Skin epidermis (tissue), 12 donors: ENCODE data around the gene C12orf60.

Source experiments
- H3K27ac ChIP-seq, 21 experiments: fragments of 200-600 bp; sonication (generic) in 11 of 21; one replicate each; pipeline ENCODE4 v1.5.0; 2020; ENCODE audit warnings: mild to moderate bottlenecking in 3 of 21, inconsistent platforms in 2 of 21, moderate library complexity in 2 of 21
- H3K4me3 ChIP-seq, 7 experiments: fragments of 200-600 bp; sonication (generic) in 2 of 7; one replicate each; pipeline ENCODE4 v1.5.0; 2020; ENCODE audit warnings: inconsistent platforms in 2 of 7, mild to moderate bottlenecking in 2 of 7, moderate library complexity in 1 of 7

Gene C12orf60

DNA sequence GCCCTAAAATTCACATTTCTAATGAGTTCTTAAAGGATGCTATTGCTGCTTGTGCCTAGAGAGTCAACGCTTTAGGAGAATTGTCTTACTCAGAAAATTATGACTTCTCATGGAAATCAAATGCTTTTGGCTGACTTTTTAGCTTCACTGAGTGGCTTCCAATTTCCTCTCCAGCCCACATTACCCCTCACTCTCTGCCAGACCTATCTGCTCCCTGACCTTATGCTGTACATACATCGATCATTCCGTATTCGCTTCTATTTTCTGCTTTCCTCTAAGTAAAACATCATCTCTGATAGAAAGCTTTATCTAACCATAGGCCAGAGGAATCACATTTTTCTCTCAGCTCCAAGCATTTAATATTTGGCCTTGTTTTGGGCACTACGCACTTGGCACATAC is 23.0 kb downstream of the C12orf60 start:
- no peak overlapping the region for H3K27ac ChIP-seq
- H3K4me3 ChIP-seq: no peak overlapping the region

DNA sequence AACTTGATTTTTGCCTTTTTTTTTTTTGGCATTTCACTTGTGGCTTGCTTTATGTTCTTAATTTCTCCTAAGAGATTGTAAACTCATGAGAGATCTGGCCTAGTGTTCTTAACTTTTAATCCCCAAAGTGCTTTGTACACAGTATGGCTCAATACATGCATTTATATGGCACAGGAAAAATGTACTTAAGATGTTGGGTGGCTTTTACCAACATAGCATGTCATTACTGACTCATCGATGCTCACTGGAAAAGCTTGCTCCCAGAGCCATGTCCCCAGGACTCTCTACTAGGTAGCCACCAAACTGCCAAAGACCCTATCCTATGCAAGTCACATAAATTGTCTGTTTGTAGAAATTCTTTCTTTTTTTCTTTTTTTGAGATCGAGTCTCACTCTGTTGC is 23.6 kb downstream of the C12orf60 start:
- Histone ChIP-seq H3K27ac (no peak overlapping the region), H3K4me3 (no peak overlapping the region)

DNA sequence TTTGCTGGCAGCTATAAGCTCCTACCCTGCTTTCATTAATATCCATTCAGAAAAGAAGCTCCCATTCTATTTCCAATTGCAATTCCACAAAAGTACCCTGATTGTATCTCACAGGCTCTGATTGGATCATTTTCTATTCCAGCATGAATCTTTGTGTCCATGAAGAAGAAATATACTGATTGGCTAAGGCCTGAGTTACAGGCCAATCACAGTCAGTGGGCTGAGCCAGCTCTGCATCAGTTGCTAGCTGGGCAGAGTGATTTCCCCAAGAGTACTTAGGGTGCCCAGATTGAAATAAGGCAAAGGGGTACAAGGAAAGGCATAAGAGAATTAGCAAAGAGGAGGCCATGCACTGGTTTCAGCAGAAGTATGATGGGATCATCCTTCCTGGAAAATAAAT is 25.4 kb downstream of the C12orf60 start:
- H3K27ac ChIP-seq: no peak overlapping the region
- no peak overlapping the region for H3K4me3 ChIP-seq

DNA sequence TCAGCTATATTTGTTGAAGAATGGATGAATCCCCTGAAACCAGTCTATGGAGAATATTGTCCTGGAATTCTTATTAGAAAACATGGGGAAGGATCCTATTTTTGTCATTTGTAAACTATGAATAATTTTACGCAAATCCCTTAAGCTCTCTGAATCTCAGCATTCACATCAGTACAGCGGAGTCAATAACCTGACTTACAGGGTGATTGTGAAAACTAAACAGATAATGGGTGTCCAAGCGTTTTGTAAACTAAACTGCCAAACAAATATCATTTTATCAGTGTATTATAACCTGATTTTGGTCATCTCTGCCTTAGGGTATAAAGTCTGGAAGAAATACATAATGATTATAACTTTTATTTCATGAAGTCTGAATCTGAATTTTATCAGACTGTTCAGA is 29.9 kb downstream of the C12orf60 start:
- Histone ChIP-seq H3K27ac (no peak overlapping the region), H3K4me3 (no peak overlapping the region)

DNA sequence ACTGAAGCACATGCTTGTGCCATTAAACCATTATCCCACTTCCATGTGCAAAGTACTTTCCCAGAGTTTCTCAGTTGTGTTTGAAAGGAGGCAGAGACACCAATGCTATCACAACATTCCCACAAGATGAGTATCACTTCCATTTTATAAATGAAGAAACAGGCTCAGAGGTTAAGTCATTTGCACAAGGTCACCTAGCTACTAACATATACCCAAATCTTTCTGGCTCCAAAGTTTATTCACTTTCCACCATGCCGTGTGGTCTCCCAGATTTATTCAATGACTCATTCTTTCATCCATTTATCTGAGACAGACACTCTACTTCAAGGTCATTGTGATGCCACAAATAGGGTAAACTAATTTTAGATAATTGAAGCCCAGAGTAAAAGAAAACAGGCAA is 30.5 kb downstream of the C12orf60 start:
- no peak overlapping the region for H3K27ac ChIP-seq
- H3K4me3 ChIP-seq: no peak overlapping the region

DNA sequence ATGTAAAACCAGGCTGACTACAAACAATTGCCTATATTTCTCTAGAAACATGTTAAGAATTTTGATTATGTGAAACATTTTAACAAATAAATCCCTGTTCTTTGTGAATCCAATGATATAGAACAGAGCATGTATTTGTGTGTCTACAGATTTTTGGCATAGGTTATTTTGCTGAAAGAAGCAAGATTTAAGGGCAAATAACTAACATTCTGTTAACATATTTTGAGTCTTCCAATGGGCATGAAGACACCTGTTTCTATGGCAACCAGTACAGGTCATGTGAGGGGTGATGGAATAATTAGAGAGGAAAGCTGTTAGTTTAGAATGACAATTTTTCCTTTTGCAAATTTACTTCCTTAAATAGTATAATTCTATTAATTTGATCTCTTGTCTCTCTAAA is 31.0 kb downstream of the C12orf60 start:
- Histone ChIP-seq H3K4me3 (no peak overlapping the region), H3K27ac (no peak overlapping the region)

DNA sequence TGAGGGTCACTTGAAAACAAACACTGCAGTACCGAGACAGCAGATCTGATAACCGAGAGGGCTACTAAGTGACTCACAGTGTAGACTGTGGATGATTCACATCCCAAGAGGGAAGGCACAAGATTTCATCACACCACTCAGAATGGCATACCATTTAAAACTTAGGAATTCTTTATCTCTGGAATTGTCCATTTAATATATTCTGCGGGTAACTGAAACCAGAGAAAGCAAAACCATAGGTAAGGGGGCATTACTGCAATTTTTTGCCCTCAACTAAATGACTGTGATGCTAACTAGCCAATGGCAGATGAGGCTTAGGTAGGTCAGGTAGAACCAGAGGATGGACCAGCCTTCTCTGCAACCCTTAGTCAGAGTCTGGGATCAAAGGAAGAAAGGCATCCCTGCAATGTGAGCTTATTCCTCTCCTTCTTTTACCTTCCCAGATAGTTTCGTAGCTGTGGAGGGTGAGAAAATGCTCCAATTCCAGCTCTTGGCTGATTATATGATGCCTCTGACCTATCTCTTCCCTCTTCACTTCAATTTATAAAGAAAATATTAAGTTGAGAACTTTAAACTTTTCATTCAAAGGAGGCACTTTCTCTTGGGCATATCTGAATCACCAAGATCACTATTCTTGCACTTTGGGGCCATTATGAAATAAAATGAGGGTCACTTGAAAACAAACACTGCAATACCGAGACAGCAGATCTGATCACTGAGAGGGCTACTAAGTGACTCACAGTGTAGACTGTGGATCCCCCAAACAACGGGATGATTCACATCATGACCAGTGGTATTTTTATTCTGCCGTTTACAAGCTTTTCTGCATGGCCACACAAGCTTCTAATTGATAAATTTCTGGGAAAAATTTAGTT is 33.1 kb downstream of the C12orf60 start:
- Histone ChIP-seq H3K4me3 (no peak overlapping the region), H3K27ac (no peak overlapping the region)

DNA sequence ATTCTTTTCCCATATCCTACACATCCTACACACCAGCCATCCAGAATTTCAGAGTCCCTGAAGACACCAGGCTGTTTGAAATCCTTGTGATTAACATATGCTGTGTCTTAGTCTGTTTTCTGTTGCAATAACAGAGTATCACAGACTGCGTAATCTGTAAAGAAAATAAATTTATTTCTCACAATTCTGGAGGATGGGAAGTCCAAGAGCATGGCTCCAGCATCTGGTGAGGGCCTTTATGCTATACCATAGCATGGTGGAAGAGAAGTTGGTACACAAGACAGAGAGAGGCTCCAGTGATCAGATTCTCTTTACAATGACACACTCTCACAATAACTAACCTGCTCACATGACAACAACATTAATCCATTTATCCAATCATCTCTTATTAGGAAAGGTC is 35.8 kb downstream of the C12orf60 start:
- Histone ChIP-seq H3K4me3 (no peak overlapping the region), H3K27ac (no peak overlapping the region)

DNA sequence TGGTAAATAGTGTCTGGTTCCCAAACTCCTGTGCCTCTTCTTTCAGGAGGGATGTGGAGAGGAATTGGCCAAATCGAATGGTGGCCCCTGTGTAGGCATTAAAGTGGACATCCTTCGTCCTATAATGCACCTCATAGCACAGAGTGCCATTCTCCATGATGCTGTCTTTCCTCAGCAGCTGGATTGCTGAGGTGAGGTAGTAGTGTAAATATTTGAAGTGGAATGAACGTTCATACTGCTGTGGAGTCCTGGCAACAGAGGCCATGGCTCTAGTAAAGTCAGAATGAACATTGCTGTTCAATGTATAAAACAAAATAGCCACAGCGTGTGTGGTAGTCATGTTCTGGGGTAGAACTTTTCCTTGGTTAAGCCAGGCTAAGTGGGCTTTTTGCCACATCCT is 37.1 kb downstream of the C12orf60 start:
- H3K4me3 ChIP-seq: no peak overlapping the region
- no peak overlapping the region for H3K27ac ChIP-seq

DNA sequence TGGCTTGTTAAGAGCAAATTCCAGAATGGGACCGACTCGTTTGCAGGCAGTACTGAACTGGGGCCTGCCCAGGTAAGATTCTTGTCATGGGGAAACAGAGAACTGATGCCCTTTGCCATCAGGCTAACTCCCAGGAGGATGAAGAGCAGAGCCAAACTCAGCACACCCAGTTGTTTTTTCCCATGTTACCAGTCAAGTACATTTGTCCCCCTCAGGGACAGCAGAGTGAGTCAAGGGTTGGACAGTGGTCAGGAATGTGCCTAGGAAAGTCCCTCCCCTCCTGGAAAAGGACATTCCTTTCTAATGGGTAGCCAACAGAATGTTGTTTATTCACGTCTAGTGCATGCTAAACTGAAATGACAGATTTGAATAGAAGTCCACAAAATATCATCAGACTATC is 38.3 kb downstream of the C12orf60 start:
- no peak overlapping the region for H3K4me3 ChIP-seq
- H3K27ac ChIP-seq: peak overlapping the region in 4 of 21 experiments; percentile 28 to 53 (median 44)

DNA sequence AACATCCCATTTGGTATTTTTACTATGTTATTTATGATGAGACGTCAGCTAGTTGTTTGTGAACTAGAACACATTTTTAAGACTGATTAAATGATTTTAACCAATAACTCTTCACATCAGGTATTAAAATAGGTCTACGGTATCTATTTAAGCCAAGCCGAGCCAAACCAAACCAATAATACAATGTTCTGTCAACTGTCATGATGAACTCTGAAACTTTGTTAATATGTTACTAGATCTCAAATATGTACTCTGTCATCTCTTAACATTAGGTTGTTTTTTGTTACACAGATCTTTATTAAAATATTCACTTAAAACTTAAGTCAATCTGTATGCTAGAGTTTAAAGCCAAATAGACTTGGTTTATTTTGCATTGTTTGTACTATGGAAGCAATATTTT is 38.8 kb downstream of the C12orf60 start:
- no peak overlapping the region for H3K4me3 ChIP-seq
- H3K27ac ChIP-seq: peak overlapping the region in 5 of 21 experiments; percentile 11 to 53 (median 33)

DNA sequence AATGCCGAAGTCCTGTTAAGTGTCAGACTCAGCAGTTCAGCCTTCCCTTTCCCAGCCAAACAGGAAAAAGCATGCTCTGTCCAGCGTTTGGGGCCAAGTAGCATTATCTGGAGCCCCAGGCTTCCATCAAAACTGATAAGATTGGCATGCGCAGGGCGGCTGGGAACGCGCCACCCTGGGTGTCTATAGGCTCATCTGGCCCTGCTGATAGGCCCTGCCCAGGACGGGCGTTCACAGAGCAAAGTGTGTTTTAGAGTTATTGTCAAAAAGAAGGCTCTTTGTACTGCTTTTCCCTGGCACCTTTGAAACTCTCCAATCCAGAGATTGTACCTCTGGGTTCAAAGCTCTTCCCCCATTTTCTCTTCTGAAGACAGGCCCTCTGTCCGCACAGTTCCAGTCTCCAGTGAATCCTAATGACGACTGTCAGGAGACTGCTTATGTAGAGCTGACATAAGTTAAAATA is 40.0 kb downstream of the C12orf60 start, which contains the start of gene ART4:
TSS of gene ART4 (minus strand) at position 102 of the 463 bp plus-strand sequence. CDS start 413 bp downstream, outside the sequence.
- H3K4me3 ChIP-seq: no peak within 1 kb of the TSS
- peak within 1 kb of the TSS in 6 of 21 experiments; percentile 11 to 53 (median 34) for H3K27ac ChIP-seq

DNA sequence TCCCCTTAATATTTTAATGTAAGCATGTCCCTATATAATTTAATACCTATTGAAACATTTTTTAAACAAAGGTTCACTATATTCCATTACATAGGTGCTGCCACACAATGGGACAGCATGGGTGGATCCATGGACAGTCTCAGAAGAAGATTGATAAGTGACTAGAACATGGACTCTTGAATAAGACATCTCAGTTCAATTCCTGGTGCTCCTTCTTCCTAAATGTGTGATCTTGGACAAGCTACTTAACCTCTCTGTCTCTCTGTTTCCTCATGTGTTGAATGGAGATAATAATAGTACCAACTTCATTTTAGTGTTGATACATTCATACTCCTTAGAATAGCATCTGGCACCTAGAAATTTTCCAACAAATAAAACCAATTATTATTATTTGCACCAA is 40.9 kb downstream of the C12orf60 start:
- H3K27ac ChIP-seq: no peak overlapping the region
- no peak overlapping the region for H3K4me3 ChIP-seq

DNA sequence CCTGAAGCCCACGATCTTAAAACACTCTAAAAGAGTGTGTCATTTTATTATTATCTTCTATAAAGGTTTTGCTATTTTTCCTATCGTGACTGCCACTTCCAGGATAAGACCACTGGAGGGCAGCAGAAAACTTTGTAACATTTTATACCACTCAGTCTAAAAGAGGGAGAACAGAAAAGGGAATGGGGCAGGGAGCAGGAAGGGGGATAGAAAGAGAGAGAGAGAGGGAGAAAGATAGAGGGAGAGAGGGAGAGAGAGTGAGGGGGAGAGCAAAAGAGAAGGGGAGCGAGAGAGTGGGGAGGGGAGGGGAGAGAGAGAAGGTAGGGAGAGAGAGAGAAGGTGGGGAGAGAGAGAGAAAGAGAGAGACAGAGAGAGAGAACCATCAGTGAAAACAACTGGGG is 41.9 kb downstream of the C12orf60 start:
- Histone ChIP-seq H3K27ac (peak overlapping the region in 2 of 21 experiments; percentile 9 to 14), H3K4me3 (no peak overlapping the region)

DNA sequence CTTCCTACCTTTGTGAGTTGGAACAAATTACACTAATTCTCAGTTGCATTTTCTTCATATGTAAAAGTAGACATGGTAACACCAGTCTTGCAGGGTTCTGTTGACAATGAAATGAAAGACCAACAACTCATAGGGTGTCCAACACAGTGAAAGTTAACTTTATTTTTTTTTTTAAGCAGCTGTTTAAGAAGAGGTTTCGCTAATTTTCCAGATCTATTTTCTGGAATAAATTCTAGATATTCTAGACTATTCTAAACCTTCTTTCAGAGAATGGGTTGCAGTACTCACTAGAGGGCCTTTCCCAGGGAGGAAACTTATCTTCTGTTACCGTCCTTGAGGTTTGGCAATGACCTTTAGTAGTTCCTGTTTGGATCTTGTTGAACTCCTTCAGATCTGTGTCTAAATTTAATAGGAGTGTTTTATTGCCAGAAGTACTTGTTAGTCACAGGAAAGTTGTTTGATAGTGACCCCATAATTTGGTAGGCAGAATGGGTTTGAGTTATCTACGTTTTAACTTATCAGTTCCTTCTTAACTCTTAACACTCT is 42.6 kb downstream of the C12orf60 start:
- peak overlapping the region in 3 of 21 experiments; percentile 2 to 42 (median 35) for H3K27ac ChIP-seq
- H3K4me3 ChIP-seq: no peak overlapping the region

DNA sequence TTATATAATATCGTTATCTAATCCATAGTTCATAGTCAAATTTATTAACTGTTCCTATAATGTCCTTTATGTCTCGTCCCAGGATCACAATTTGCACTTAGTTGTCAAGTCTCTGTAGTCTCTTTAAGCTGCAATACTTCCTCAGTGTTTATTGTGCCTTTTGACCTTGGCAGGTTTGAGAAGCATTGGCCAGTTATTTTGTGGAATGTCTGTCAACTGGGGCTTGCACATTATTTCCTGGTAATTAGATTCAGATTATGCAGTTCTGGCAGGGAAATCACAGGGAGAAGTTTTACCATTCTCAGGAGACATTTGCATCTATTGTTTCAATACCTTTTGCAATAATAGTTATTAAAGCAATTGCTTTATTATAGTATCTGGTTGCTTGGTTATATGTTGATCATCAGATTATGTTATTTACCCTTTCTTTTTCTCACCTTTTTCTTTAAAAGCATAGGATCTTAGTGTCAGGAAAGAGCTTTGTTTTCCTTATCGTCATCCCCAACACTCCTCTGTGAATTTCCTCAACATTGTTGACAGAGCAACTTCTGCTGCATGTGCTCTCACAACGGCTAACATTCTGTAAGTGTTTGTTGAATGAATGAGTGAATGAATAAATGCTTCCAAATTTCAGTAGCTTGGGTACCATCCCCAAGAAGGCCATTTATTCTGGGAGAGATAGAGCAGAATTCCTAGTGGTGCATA is 43.6 kb downstream of the C12orf60 start:
- Histone ChIP-seq H3K4me3 (no peak overlapping the region), H3K27ac (peak overlapping the region in 2 of 21 experiments; percentile 21 to 42)

DNA sequence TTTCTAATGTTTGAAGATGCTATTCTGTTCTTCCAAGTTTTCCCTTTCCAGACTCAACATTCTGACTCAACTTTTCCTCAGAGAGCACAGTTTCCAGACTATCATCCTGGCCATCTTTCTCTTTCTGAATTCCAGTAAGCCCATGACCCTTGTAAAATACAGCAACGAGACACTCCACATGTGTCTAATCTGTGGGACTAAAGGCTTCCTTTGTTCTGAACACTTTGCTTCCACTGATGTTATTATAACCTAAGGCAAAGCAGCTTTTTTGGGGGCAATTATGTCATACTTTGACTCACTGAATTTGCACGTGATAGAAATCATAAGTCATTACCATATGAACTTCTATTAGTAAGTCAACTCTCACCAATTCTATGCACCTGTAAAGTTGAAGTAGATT is 46.2 kb downstream of the C12orf60 start:
- H3K4me3 ChIP-seq: no peak overlapping the region
- peak overlapping the region in 4 of 21 experiments; percentile 15 to 47 (median 35) for H3K27ac ChIP-seq

DNA sequence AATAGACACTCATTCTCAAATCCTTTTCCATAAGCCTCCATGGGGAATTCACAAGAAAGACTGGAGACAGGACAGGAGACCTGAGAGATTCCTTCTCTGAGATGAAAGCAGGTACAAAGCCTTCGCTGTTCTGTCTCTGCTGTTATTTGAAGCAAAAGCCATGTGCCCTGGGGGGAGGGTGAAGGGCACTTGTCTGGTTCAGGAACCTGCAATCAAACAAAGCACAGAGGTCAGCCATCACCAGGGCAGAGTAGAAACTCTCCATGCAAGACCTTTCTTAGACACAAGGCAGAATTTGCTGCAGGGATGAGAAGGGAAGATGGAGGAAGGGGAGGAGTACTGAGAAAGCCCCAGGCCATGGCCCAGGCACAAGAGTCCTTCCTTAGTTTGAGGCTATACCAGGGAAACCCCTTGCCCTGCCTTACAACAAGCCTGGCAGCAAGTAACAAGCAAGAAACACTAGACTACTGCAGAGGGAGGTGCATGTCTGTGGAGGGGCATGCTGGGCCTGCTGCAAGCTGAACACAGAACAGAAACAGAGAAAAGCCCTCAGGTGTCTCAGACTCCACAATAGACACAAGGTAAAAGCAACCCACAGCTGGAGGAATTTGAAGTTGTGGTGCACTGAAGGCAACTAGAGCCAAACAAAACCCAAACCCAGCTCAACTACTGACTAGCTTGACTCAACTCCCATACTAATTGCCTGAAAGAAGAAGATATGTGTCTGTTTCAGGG is 47.6 kb downstream of the C12orf60 start:
- peak overlapping the region in 3 of 21 experiments; percentile 16 to 51 (median 29) for H3K27ac ChIP-seq
- H3K4me3 ChIP-seq: no peak overlapping the region

DNA sequence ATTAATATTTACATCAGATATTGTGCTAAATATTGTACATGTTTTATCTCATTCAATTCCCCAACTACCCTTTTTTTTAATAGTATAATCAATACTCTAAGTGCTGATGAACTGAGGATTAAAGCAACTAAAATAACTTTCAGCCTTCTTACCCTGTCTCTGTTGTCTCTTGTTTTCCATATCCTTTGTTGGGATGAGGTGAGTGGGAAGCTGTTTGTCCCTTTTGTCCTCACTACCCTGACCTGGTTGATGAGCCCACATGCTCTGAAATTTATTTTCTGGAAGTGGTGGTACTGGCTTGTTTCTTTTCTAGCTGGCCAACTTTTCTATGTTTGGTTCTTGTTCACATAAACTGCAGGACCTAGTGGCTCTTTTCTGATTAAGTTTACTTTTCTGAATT is 49.4 kb downstream of the C12orf60 start:
- no peak overlapping the region for H3K4me3 ChIP-seq

DNA sequence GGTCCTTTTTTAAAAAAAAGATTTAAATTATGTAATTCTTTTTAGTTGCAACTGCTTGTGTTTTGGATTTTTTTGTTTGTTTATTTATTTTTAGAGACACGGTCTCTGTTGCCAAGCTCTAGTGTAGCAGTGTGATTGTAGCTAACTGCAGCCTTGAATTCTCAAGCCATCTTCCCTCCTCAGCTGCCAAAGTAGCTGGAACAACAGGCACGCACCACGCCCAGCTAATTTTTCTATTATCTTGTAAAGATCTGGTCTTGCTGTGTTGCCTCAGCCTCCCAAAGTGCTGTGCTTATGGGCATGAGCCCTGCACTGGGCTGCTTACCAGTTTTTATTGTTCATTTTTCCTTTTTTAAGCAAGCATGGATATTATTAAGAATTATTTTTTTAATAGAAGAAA is 50.5 kb downstream of the C12orf60 start:
- Histone ChIP-seq H3K27ac (peak overlapping the region in 3 of 21 experiments; percentile 6 to 30 (median 12)), H3K4me3 (no peak overlapping the region)

More for the DNA sequence above, 49.4 kb downstream of the C12orf60 start:
- no peak overlapping the region for H3K27ac ChIP-seq
